H9 (cell line): ENCODE results near the gene COPS6. TPM values are rescaled to one million over a fixed set of nuclear protein-coding genes. Genes with fewer than 3 reads are reported as not detected.

Experiments
- DNase-seq: peaks from one replicate; pipeline ENCODE4 v3.0.0-alpha.2; 2017
- H2AFZ ChIP-seq: one replicate; pipeline ENCODE4 v1.6.1; 2013; ENCODE audit warnings: mild to moderate bottlenecking, low read length, control low read depth, moderate library complexity
- H2AK5ac ChIP-seq: 2 replicates; pipeline ENCODE4 v1.6.1; 2013; ENCODE audit warnings: low read length, control low read depth, mixed read lengths; ENCODE audit not compliant: insufficient read length
- H2BK120ac ChIP-seq: one replicate; pipeline ENCODE4 v1.6.1; 2013; ENCODE audit warnings: low read depth, mild to moderate bottlenecking, low read length, control low read depth, inconsistent platforms; ENCODE audit not compliant: poor library complexity, severe bottlenecking
- H2BK12ac ChIP-seq: 2 replicates; pipeline ENCODE4 v1.6.1; 2013; ENCODE audit warnings: low read length, control low read depth, mixed read lengths, low read depth; ENCODE audit not compliant: insufficient read length
- H2BK15ac ChIP-seq: 2 replicates; pipeline ENCODE4 v1.6.1; 2013; ENCODE audit warnings: low read depth, low read length, control low read depth
- H2BK20ac ChIP-seq: one replicate; pipeline ENCODE4 v1.6.1; 2013; ENCODE audit warnings: low read depth, mild to moderate bottlenecking, low read length, control low read depth, inconsistent platforms; ENCODE audit not compliant: poor library complexity, severe bottlenecking
- H2BK5ac ChIP-seq: 2 replicates; pipeline ENCODE4 v1.6.1; 2013; ENCODE audit warnings: low read length, control low read depth, mixed read lengths; ENCODE audit not compliant: insufficient read length
- H3K14ac ChIP-seq: 2 replicates; pipeline ENCODE4 v1.6.1; 2013; ENCODE audit warnings: low read length, control low read depth; ENCODE audit not compliant: insufficient read depth
- H3K18ac ChIP-seq: 2 replicates; pipeline ENCODE4 v1.6.1; 2013; ENCODE audit warnings: low read depth, mild to moderate bottlenecking, mixed read lengths, low read length, control low read depth; ENCODE audit not compliant: insufficient read length
- H3K23ac ChIP-seq: 2 replicates; pipeline ENCODE4 v1.6.1; 2013; ENCODE audit warnings: low read length, control low read depth, mixed read lengths, low read depth; ENCODE audit not compliant: insufficient read length
- H3K23me2 ChIP-seq: 2 replicates; pipeline ENCODE4 v1.6.1; 2013; ENCODE audit warnings: low read depth, mild to moderate bottlenecking, mixed read lengths, low read length, control low read depth; ENCODE audit not compliant: insufficient read length, poor library complexity, severe bottlenecking
- H3K27ac ChIP-seq: 2 replicates; pipeline ENCODE4 v1.5.1; 2013; ENCODE audit warnings: low read length, control low read depth, mixed read lengths, low read depth; ENCODE audit not compliant: insufficient read length
- H3K27me3 ChIP-seq: 2 replicates; pipeline ENCODE4 v1.6.1; 2013; ENCODE audit warnings: low read length, control low read depth, inconsistent platforms; ENCODE audit not compliant: insufficient read depth
- H3K4ac ChIP-seq: 2 replicates; pipeline ENCODE4 v1.6.1; 2013; ENCODE audit warnings: low read depth, mild to moderate bottlenecking, control low read depth, inconsistent platforms, low read length, moderate library complexity
- H3K4me1 ChIP-seq: 2 replicates; pipeline ENCODE4 v1.6.1; 2013; ENCODE audit warnings: low read length, control low read depth, inconsistent platforms; ENCODE audit not compliant: insufficient read depth
- H3K4me2 ChIP-seq: 2 replicates; pipeline ENCODE4 v1.6.1; 2013; ENCODE audit warnings: low read length, control low read depth, mixed read lengths; ENCODE audit not compliant: insufficient read length, insufficient read depth
- H3K56ac ChIP-seq: 2 replicates; pipeline ENCODE4 v1.6.1; 2013; ENCODE audit warnings: low read depth, mild to moderate bottlenecking, mixed read lengths, low read length, control low read depth; ENCODE audit not compliant: insufficient read length
- H3K79me1 ChIP-seq: 2 replicates; pipeline ENCODE4 v1.6.1; 2013; ENCODE audit warnings: low read depth, mild to moderate bottlenecking, moderate library complexity, low read length, control low read depth, inconsistent platforms; ENCODE audit not compliant: insufficient read depth, poor library complexity, severe bottlenecking
- H3K79me2 ChIP-seq: 2 replicates; pipeline ENCODE4 v1.6.1; 2013; ENCODE audit warnings: low read length, control low read depth, inconsistent platforms; ENCODE audit not compliant: insufficient read depth
- H3K9ac ChIP-seq: 2 replicates; pipeline ENCODE4 v1.6.1; 2013; ENCODE audit warnings: low read length, control low read depth, mixed read lengths; ENCODE audit not compliant: insufficient read length; ENCODE audit errors: extremely low read depth
- H3K9me3 ChIP-seq: one replicate; pipeline ENCODE4 v1.6.1; 2013; ENCODE audit warnings: low read depth, low read length, inconsistent platforms; ENCODE audit not compliant: control insufficient read depth
- H3T11ph ChIP-seq: one replicate; pipeline ENCODE4 v1.6.1; 2013; ENCODE audit warnings: mild to moderate bottlenecking, low read length, control low read depth, inconsistent platforms
- H4K20me1 ChIP-seq: one replicate; pipeline ENCODE4 v1.6.1; 2013; ENCODE audit not compliant: control insufficient read depth, insufficient read length, insufficient read depth
- H4K5ac ChIP-seq: 2 replicates; pipeline ENCODE4 v1.6.1; 2013; ENCODE audit warnings: low read depth, mild to moderate bottlenecking, mixed read lengths, low read length, control low read depth; ENCODE audit not compliant: insufficient read length
- H4K8ac ChIP-seq: replicated peaks from 2 replicates; pipeline ENCODE4 v1.6.1; 2013; ENCODE audit warnings: low read length, control low read depth, mixed read lengths, low read depth; ENCODE audit not compliant: insufficient read length
- H4K91ac ChIP-seq: 2 replicates; pipeline ENCODE4 v1.6.1; 2013; ENCODE audit warnings: low read depth, mild to moderate bottlenecking, moderate library complexity, mixed read lengths, low read length, control low read depth; ENCODE audit not compliant: insufficient read length
- H3K27ac Mint-ChIP-seq, 3 experiments: 2 replicates in 2 of 3; 3 replicates in 1 of 3; pipeline ENCODE4 v1.8.0; 2020 to 2021; ENCODE audit warnings: mixed read lengths in 3 of 3, mild to moderate bottlenecking in 1 of 3, moderate library complexity in 1 of 3
- H3K27me3 Mint-ChIP-seq: 2 replicates; pipeline ENCODE4 v1.8.0; 2021; ENCODE audit warnings: low read depth, mild to moderate bottlenecking, moderate library complexity, mixed read lengths
- H3K36me3 Mint-ChIP-seq, 3 experiments: 2 replicates in 2 of 3; 3 replicates in 1 of 3; pipeline ENCODE4 v1.8.0; 2020 to 2021; ENCODE audit warnings: low read depth in 3 of 3, mixed read lengths in 3 of 3; ENCODE audit not compliant: insufficient read depth in 1 of 3
- H3K4me1 Mint-ChIP-seq, 2 experiments: 2 replicates each; pipeline ENCODE4 v1.8.0; 2020; ENCODE audit warnings: mixed read lengths in 2 of 2
- H3K4me3 Mint-ChIP-seq, 2 experiments: 2 replicates in 1 of 2; 3 replicates in 1 of 2; pipeline ENCODE4 v1.8.0; 2020 to 2021; ENCODE audit warnings: mild to moderate bottlenecking in 2 of 2, mixed read lengths in 2 of 2, moderate library complexity in 1 of 2
- H3K9me3 Mint-ChIP-seq, 2 experiments: 2 replicates in 1 of 2; 3 replicates in 1 of 2; pipeline ENCODE4 v1.8.0; 2020; ENCODE audit warnings: mild to moderate bottlenecking in 2 of 2, mixed read lengths in 2 of 2, moderate library complexity in 1 of 2
- WGBS: extraction: QIAGEN DNeasy Blood & Tissue Kit; methylation state at CpG from one replicate; pipeline ENCODE4 v1.1.7; 2013; ENCODE audit warnings: missing lambda C conversion rate, low lambda C conversion rate, mixed read lengths; ENCODE audit not compliant: insufficient read length; ENCODE audit errors: extremely low coverage; 5-methylcytosine and 5-hydroxymethylcytosine counted together
- total RNA-seq: library from RNA; stranded (reverse); gene quantifications from 2 replicates; pipeline ENCODE4 v1.2.1, GENCODE V29; 2021
- TF ChIP-seq, protein P1 (sequence below): fragments of 200-600 bp; sonication (generic); conservative IDR thresholded peaks from 3 replicates; pipeline ENCODE4 v1.8.0; 2021; ENCODE audit warnings: antibody characterized with exemption, mild to moderate bottlenecking

The COPS6 gene
- total RNA-seq, 1 experiment from 2014 or later, result 140 TPM

- Histone ChIP-seq H3K56ac (peak overlapping the region; percentile 55), H4K5ac (no peak overlapping the region), H2BK120ac (no peak overlapping the region), H2BK15ac (no peak overlapping the region), H3K27ac (peak overlapping the region; percentile 86), H3K9ac (peak overlapping the region; percentile 95), H2BK20ac (no peak overlapping the region), H3K79me2 (no peaks in the 10 kb centered on the region), H2AFZ (no peak overlapping the region), H3K23me2 (peaks cover 15% of the 10 kb centered on the region), H3K23ac (no peak overlapping the region), H2BK5ac (peak overlapping the region; percentile 77), H4K91ac (no peak overlapping the region), H3K14ac (peak overlapping the region; percentile 92; the same call in 1 of the 2 replicates), H4K8ac (peak overlapping the region; percentile 19), H3K4ac (no peak overlapping the region), H2BK12ac (no peak overlapping the region), H3K27me3 (no peaks in the 10 kb centered on the region), H3T11ph (no peak overlapping the region), H3K79me1 (no peaks in the 10 kb centered on the region), H3K9me3 (no peaks in the 10 kb centered on the region), H3K18ac (peak overlapping the region; percentile 96), H3K4me2 (peak overlapping the region; percentile 92), H2AK5ac (no peak overlapping the region), H3K4me1 (no peaks in the 10 kb centered on the region; the same call in 1 of the 2 replicates), H4K20me1 (no peaks in the 10 kb centered on the region)
- peaks cover 8 to 17% of the 10 kb centered on the region in 2 experiments for H3K4me1 Mint-ChIP-seq
- peak overlapping the region; percentile 98 to 99 for H3K4me3 Mint-ChIP-seq
- H3K9me3 Mint-ChIP-seq, result no peaks in the 10 kb centered on the region
- TF ChIP-seq, protein P1, sequence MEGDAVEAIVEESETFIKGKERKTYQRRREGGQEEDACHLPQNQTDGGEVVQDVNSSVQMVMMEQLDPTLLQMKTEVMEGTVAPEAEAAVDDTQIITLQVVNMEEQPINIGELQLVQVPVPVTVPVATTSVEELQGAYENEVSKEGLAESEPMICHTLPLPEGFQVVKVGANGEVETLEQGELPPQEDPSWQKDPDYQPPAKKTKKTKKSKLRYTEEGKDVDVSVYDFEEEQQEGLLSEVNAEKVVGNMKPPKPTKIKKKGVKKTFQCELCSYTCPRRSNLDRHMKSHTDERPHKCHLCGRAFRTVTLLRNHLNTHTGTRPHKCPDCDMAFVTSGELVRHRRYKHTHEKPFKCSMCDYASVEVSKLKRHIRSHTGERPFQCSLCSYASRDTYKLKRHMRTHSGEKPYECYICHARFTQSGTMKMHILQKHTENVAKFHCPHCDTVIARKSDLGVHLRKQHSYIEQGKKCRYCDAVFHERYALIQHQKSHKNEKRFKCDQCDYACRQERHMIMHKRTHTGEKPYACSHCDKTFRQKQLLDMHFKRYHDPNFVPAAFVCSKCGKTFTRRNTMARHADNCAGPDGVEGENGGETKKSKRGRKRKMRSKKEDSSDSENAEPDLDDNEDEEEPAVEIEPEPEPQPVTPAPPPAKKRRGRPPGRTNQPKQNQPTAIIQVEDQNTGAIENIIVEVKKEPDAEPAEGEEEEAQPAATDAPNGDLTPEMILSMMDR, result 0 out of 3 replicates have a peak, but pooled peaks have one; percentile 13
- no peak for DNase-seq
- no CpG with 5 or more reads among the region's 29 CpGs for WGBS
- H3K36me3 Mint-ChIP-seq, result peaks cover 2 to 14% (median 9%) of the 10 kb centered on the region in 3 experiments; a peak in 4 of 7 replicates
- peak overlapping the region; percentile 99 to 100 (median 99) for H3K27ac Mint-ChIP-seq
- peaks cover 19% of the 10 kb centered on the region for H3K27me3 Mint-ChIP-seq
Observed at GRCh38 chr7:100126239-100126930, 37.6 kb downstream of the COPS6 start.
